Astrocyte (in vitro differentiated cells and primary cell): ENCODE measurements around the gene SLC12A8. TPM values are rescaled to one million over a fixed set of nuclear protein-coding genes. Genes with fewer than 3 reads are reported as not detected.

ENCODE experiments used
- DNase-seq: peaks from one replicate; pipeline ENCODE4 v3.0.0-alpha.2; 2010; ENCODE audit warnings: low read depth
- FAIRE-seq: peaks from 2 replicates; lab custom pipeline; 2011; peaks lifted over from hg19 to GRCh38; lab: Jason Lieb, UNC
- H2AFZ ChIP-seq: 2 replicates; pipeline ENCODE4 v1.6.0; 2012; ENCODE audit warnings: low read depth, low read length, inconsistent platforms
- H3K27ac ChIP-seq: 2 replicates; pipeline ENCODE4 v1.5.1; 2011; ENCODE audit warnings: low read depth, low read length, inconsistent platforms
- H3K27me3 ChIP-seq: 2 replicates; pipeline ENCODE4 v1.6.0; 2011; ENCODE audit warnings: low read length, inconsistent platforms; ENCODE audit not compliant: insufficient read depth
- H3K36me3 ChIP-seq: 2 replicates; pipeline ENCODE4 v1.5.1; 2011; ENCODE audit warnings: low read length, inconsistent platforms; ENCODE audit not compliant: insufficient read depth
- H3K4me1 ChIP-seq: 2 replicates; pipeline ENCODE4 v1.5.1; 2011; ENCODE audit warnings: low read length, inconsistent platforms; ENCODE audit not compliant: insufficient read depth
- H3K4me2 ChIP-seq: 2 replicates; pipeline ENCODE4 v1.6.0; 2012; ENCODE audit warnings: low read length, inconsistent platforms
- H3K4me3 ChIP-seq: 2 replicates; pipeline ENCODE4 v1.5.1; 2011; ENCODE audit warnings: low read depth, mild to moderate bottlenecking, low read length, inconsistent platforms; ENCODE audit not compliant: insufficient read depth
- H3K79me2 ChIP-seq: 2 replicates; pipeline ENCODE4 v1.6.0; 2012; ENCODE audit warnings: mild to moderate bottlenecking, low read length, inconsistent platforms; ENCODE audit not compliant: insufficient read depth
- H3K9ac ChIP-seq: 2 replicates; pipeline ENCODE4 v1.6.0; 2012; ENCODE audit warnings: mild to moderate bottlenecking, low read length, inconsistent platforms
- H3K9me3 ChIP-seq: 2 replicates; pipeline ENCODE4 v1.5.1; 2012; ENCODE audit warnings: low read depth, mild to moderate bottlenecking, low read length, inconsistent platforms; ENCODE audit not compliant: insufficient read depth
- H4K20me1 ChIP-seq: 2 replicates; pipeline ENCODE4 v1.6.0; 2012; ENCODE audit warnings: low read length, inconsistent platforms; ENCODE audit not compliant: insufficient read depth
- H3K27ac Mint-ChIP-seq: one replicate; pipeline ENCODE4 v1.8.0; 2021; ENCODE audit warnings: mild to moderate bottlenecking, mixed read lengths; ENCODE audit not compliant: unreplicated experiment
- H3K27me3 Mint-ChIP-seq: one replicate; pipeline ENCODE4 v1.8.0; 2021; ENCODE audit warnings: low read depth, mixed read lengths; ENCODE audit not compliant: unreplicated experiment
- H3K36me3 Mint-ChIP-seq: one replicate; pipeline ENCODE4 v1.8.0; 2021; ENCODE audit warnings: low read depth, mixed read lengths; ENCODE audit not compliant: unreplicated experiment
- H3K4me1 Mint-ChIP-seq: one replicate; pipeline ENCODE4 v1.8.0; 2021; ENCODE audit warnings: low read depth, mixed read lengths; ENCODE audit not compliant: unreplicated experiment
- H3K4me3 Mint-ChIP-seq: one replicate; pipeline ENCODE4 v1.8.0; 2021; ENCODE audit warnings: mild to moderate bottlenecking, moderate library complexity, mixed read lengths; ENCODE audit not compliant: unreplicated experiment
- H3K9me3 Mint-ChIP-seq: one replicate; pipeline ENCODE4 v1.8.0; 2021; ENCODE audit warnings: mild to moderate bottlenecking, mixed read lengths; ENCODE audit not compliant: unreplicated experiment
- CTCF ChIP-seq: IDR thresholded peaks from 2 replicates; pipeline ENCODE4 v1.5.1; 2011; ENCODE audit warnings: low read depth, mild to moderate bottlenecking, inconsistent platforms, low read length, moderate library complexity; ENCODE audit not compliant: insufficient read depth
- EZH2 ChIP-seq: IDR thresholded peaks from 2 replicates; pipeline ENCODE4 v1.6.1; 2012; ENCODE audit warnings: mild to moderate bottlenecking, low read length, inconsistent platforms; ENCODE audit not compliant: insufficient read depth
- total RNA-seq: library from RNA; stranded (reverse); gene quantifications from 2 replicates; pipeline ENCODE4 v1.2.1, GENCODE V29; 2021

Gene SLC12A8
- total RNA-seq, 1 donor from 2014 or later, result 4.2 TPM

- peak within 1 kb of the TSS; percentile 16 for H2AFZ ChIP-seq
- Mint-ChIP-seq H3K27ac (peak within 1 kb of the TSS; percentile 50), H3K36me3 (no peaks in the 10 kb centered on the region), H3K4me1 (peaks cover 56% of the 10 kb centered on the region), H3K9me3 (peaks cover 5% of the 10 kb centered on the region), H3K4me3 (peak within 1 kb of the TSS; percentile 93), H3K27me3 (peaks cover 3% of the 10 kb centered on the region)
- peak within 1 kb of the TSS; percentile 93 for H3K27ac ChIP-seq
- no peaks in the 10 kb centered on the region for H3K27me3 ChIP-seq
- H4K20me1 ChIP-seq, result peaks cover 35% of the 10 kb centered on the region
- FAIRE-seq (no peak), DNase-seq (peak; percentile 68)
- H3K4me1 ChIP-seq, result peaks cover 49% of the 10 kb centered on the region
- H3K36me3 ChIP-seq, result no peaks in the 10 kb centered on the region
- H3K9me3 ChIP-seq, result no peaks in the 10 kb centered on the region
- peak within 1 kb of the TSS; percentile 97 for H3K4me3 ChIP-seq
- peak within 1 kb of the TSS; percentile 89 for H3K4me2 ChIP-seq
- TF ChIP-seq EZH2, result no peak
- no peak for TF ChIP-seq CTCF
- peak within 1 kb of the TSS; percentile 94 for H3K9ac ChIP-seq
- H3K79me2 ChIP-seq, result peaks cover 30% of the 10 kb centered on the region
Observed at GRCh38 chr3:125055913-125056745, 156.4 kb downstream of the SLC12A8 start, which contains the start of gene HEG1. Gene HEG1, minus strand, starts transcription at chr3:125055997. Its CDS starts 107 bp downstream, at chr3:125055890.

- Histone ChIP-seq H3K79me2 (peaks cover 37% of the 10 kb centered on the region), H3K9me3 (no peaks in the 10 kb centered on the region), H3K4me3 (peak overlapping the region; percentile 97), H3K36me3 (no peaks in the 10 kb centered on the region), H3K9ac (peak overlapping the region; percentile 94), H3K27ac (peak overlapping the region; percentile 93), H4K20me1 (peaks cover 42% of the 10 kb centered on the region), H3K4me2 (peak overlapping the region; percentile 89), H3K27me3 (no peaks in the 10 kb centered on the region), H3K4me1 (peaks cover 53% of the 10 kb centered on the region), H2AFZ (peak overlapping the region; percentile 16)
- H3K36me3 Mint-ChIP-seq, result no peaks in the 10 kb centered on the region
- H3K9me3 Mint-ChIP-seq, result peaks cover 2% of the 10 kb centered on the region
- peaks cover 3% of the 10 kb centered on the region for H3K27me3 Mint-ChIP-seq
- peaks cover 58% of the 10 kb centered on the region for H3K4me1 Mint-ChIP-seq
- FAIRE-seq (no peak), DNase-seq (no peak)
- peak overlapping the region; percentile 93 for H3K4me3 Mint-ChIP-seq
- no peak for TF ChIP-seq CTCF
- TF ChIP-seq EZH2, result no peak
- peak overlapping the region; percentile 29 for H3K27ac Mint-ChIP-seq
Observed at GRCh38 chr3:125055331-125055912, 157.1 kb downstream of the SLC12A8 start.
